ENCODE data around the gene EIF5B. TPM values are rescaled to one million over a fixed set of nuclear protein-coding genes. Genes with fewer than 3 reads are reported as not detected.

The EIF5B gene
- total RNA-seq, 2 donors from 2014 or later = 27.1 to 40.5 TPM

GRCh38 chr2:99325384-99325783, 11.8 kb upstream of the EIF5B start:
- no peaks in the 10 kb centered on the region for H3K9me3 ChIP-seq
- TF ChIP-seq, protein P1, sequence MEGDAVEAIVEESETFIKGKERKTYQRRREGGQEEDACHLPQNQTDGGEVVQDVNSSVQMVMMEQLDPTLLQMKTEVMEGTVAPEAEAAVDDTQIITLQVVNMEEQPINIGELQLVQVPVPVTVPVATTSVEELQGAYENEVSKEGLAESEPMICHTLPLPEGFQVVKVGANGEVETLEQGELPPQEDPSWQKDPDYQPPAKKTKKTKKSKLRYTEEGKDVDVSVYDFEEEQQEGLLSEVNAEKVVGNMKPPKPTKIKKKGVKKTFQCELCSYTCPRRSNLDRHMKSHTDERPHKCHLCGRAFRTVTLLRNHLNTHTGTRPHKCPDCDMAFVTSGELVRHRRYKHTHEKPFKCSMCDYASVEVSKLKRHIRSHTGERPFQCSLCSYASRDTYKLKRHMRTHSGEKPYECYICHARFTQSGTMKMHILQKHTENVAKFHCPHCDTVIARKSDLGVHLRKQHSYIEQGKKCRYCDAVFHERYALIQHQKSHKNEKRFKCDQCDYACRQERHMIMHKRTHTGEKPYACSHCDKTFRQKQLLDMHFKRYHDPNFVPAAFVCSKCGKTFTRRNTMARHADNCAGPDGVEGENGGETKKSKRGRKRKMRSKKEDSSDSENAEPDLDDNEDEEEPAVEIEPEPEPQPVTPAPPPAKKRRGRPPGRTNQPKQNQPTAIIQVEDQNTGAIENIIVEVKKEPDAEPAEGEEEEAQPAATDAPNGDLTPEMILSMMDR (IDR thresholded peaks at IDR 0.05) = no peak

GRCh38 chr2:99335911-99336803, 1.0 kb upstream of the EIF5B start, which contains the start of gene TXNDC9:
Gene TXNDC9, minus strand, starts transcription at chr2:99336333. Its CDS starts 3,123 bp downstream, at chr2:99333210.
- H3K36me3 ChIP-seq = peaks cover 6% of the 10 kb centered on the region
- TF ChIP-seq, protein P1 (IDR thresholded peaks at IDR 0.05) = no peak
- peak within 1 kb of the TSS; percentile 84 to 92 for H3K9ac ChIP-seq (ENCODE audit: low read depth in 2 of 2, low read length in 2 of 2)
- intact Hi-C loops (cut with DNase I) = loop anchor here (5.0 to 10.0 kb wide), 2 partner anchors 151 to 156 kb away; partner anchors contain the start of genes MITD1, MRPL30 and REV1
- H3K9me3 ChIP-seq = no peaks in the 10 kb centered on the region
- H3K4me1 ChIP-seq = peaks cover 11% of the 10 kb centered on the region
- peak; percentile 99 for DNase-seq
- H3K4me3 ChIP-seq = peak within 1 kb of the TSS; percentile 95
- H3K27me3 ChIP-seq = no peaks in the 10 kb centered on the region
- peak within 1 kb of the TSS; percentile 91 for H3K27ac ChIP-seq

More at GRCh38 chr2:99325384-99325783, 11.8 kb upstream of the EIF5B start:
- H3K9ac ChIP-seq (ENCODE audit: low read depth in 2 of 2, low read length in 2 of 2) = no peak overlapping the region
- no peaks in the 10 kb centered on the region for H3K4me1 ChIP-seq
- H3K27me3 ChIP-seq = no peaks in the 10 kb centered on the region
- no peak for DNase-seq
- peaks cover 10% of the 10 kb centered on the region for H3K36me3 ChIP-seq
- H3K4me3 ChIP-seq = no peak overlapping the region
- intact Hi-C loops (cut with DNase I) = no loop called here
- H3K27ac ChIP-seq = no peak overlapping the region

- Histone ChIP-seq H3K36me3 (peaks cover 6% of the 10 kb centered on the region), H3K27me3 (no peaks in the 10 kb centered on the region), H3K27ac (peak overlapping the region; percentile 91), H3K9ac (ENCODE audit: low read depth in 2 of 2, low read length in 2 of 2) (peak overlapping the region; percentile 38 to 92), H3K4me3 (peak overlapping the region; percentile 95), H3K9me3 (no peaks in the 10 kb centered on the region), H3K4me1 (peaks cover 11% of the 10 kb centered on the region)
- TF ChIP-seq, protein P1 (IDR thresholded peaks at IDR 0.05) = no peak
- intact Hi-C loops (cut with DNase I) = loop anchor here (5.0 to 10.0 kb wide), 2 partner anchors 152 to 156 kb away; partner anchors contain the start of genes MITD1, MRPL30 and REV1
- DNase-seq = peak; percentile 32
These were observed 431 bp upstream of the EIF5B start for GRCh38 chr2:99336804-99337112.

- Histone ChIP-seq H3K4me1 (peaks cover 11% of the 10 kb centered on the region), H3K9me3 (no peaks in the 10 kb centered on the region), H3K36me3 (no peaks in the 10 kb centered on the region), H3K9ac (ENCODE audit: low read depth in 2 of 2, low read length in 2 of 2) (peak overlapping the region; percentile 89 to 92), H3K27me3 (no peaks in the 10 kb centered on the region), H3K4me3 (peak overlapping the region; percentile 95), H3K27ac (peak overlapping the region; percentile 91)
- intact Hi-C loops (cut with DNase I) = loop anchor here (5.0 to 10.0 kb wide), 2 partner anchors 153 to 154 kb away; partner anchors contain the start of genes MITD1, MRPL30 and REV1
- no peak for DNase-seq
- TF ChIP-seq, protein P1 (IDR thresholded peaks at IDR 0.05) = no peak
These were observed 918 bp downstream of the EIF5B start for GRCh38 chr2:99338029-99338585.

GRCh38 chr2:99340669-99341236, 3.6 kb downstream of the EIF5B start:
- no peak for DNase-seq
- H3K4me1 ChIP-seq = no peaks in the 10 kb centered on the region
- H3K9me3 ChIP-seq = no peaks in the 10 kb centered on the region
- no peak overlapping the region for H3K9ac ChIP-seq (ENCODE audit: low read depth in 2 of 2, low read length in 2 of 2)
- no peak overlapping the region for H3K27ac ChIP-seq
- H3K4me3 ChIP-seq = no peak overlapping the region
- no peaks in the 10 kb centered on the region for H3K36me3 ChIP-seq
- no peaks in the 10 kb centered on the region for H3K27me3 ChIP-seq
- TF ChIP-seq, protein P1 (IDR thresholded peaks at IDR 0.05) = no peak
- intact Hi-C loops (cut with DNase I) = no loop called here

All from colonic mucosa (tissue), 4 donors.